Measurements from ENCODE around the gene TPMT.

Gene TPMT

DNA sequence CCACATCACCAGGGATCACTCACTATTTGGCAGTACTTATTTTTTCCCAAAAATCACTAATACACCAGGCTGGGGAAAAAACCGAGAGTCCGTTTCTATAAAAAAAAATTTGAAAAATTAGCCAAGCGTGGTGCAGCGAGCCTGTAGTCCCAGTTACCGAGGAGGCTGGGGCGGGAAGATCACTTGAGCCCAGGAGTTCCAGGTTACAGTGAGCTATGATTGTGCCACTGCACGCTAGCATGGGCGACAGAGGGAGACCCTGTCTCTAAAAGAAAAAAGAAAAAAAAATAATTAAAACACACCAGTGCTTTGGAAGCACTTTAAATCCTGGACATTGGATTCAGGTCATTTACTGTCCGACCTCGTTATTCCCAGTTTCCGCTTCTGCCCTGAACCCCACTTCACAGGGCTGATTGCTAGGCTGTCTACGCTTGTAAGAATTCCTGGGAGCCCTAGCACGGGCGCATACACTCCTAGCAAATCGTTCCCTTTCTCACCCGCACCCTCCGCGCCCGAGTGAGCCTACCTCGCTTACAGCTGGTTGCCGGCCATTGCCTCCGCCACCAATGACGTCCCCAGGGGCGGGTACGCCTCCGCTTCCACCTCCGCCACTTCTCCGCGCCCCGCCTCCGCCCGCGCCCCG is at the start of gene TPMT:
Gene TPMT (minus strand): TSS at position 571 of the 643 bp plus-strand sequence. CDS start 5,950 bp downstream, outside the sequence.
- Histone ChIP-seq H3K36me3 (ENCODE audit: control insufficient read depth, insufficient read depth, low read length) (no peaks in the 10 kb centered on the region), H3K27me3 (ENCODE audit: control insufficient read depth, insufficient read depth, low read length) (no peaks in the 10 kb centered on the region), H3K4me1 (ENCODE audit: control insufficient read depth, insufficient read depth, low read length) (no peaks in the 10 kb centered on the region), H3K27ac (ENCODE audit: low read depth, low read length) (peak within 1 kb of the TSS; percentile 78), H3K9ac (ENCODE audit: low read length) (peak within 1 kb of the TSS; percentile 95), H3K4me3 (ENCODE audit: low read length) (peak within 1 kb of the TSS; percentile 99)

DNA sequence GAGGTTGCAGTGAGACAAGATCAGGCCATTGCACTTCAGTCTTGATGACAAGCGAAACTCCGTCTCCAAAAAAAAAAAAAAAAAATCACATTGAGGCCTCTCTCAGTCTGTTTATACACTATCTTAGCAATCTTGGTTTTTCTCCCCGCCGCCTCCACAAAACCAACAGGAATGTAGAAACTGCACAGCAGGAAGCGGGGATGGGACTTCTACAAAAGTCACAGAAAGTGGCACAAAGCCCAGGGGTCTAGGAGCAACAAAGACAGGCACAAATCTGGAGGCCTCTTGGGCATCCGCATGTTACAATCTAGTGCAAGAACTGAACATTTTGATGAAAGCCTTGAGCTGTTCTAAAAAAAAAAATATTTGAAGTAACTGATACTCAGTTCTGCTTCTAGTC is 48.9 kb upstream of the TPMT start:
- no peak overlapping the region for H3K27ac ChIP-seq (ENCODE audit: low read depth, low read length)
- no peak overlapping the region for H3K4me3 ChIP-seq (ENCODE audit: low read length)
- peaks cover 4% of the 10 kb centered on the region for H3K4me1 ChIP-seq (ENCODE audit: control insufficient read depth, insufficient read depth, low read length)
- H3K9ac ChIP-seq (ENCODE audit: low read length) = no peak overlapping the region
- peaks cover 12% of the 10 kb centered on the region for H3K36me3 ChIP-seq (ENCODE audit: control insufficient read depth, insufficient read depth, low read length)
- no peaks in the 10 kb centered on the region for H3K27me3 ChIP-seq (ENCODE audit: control insufficient read depth, insufficient read depth, low read length)

DNA sequence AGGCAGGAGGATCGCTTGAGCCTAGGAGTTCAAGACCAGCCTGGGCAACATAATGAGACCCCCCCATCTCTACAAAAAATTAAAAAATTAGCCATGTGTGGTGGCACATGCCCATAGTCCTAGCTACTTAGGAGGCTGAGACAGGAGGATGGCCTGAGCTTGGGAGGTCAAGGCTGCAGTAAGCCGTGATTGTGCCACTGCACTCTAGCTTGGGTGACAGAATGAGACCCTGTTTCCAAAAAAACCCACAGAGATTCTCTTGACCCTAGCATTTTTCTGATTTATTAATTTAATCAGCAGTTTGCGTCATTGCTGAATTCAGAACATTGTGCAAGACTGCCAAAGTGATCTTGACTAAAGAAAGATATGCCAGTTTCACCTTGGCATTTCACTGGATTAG is 37.1 kb upstream of the TPMT start:
- no peak overlapping the region for H3K27ac ChIP-seq (ENCODE audit: low read depth, low read length)
- H3K4me3 ChIP-seq (ENCODE audit: low read length) = no peak overlapping the region
- no peaks in the 10 kb centered on the region for H3K4me1 ChIP-seq (ENCODE audit: control insufficient read depth, insufficient read depth, low read length)
- no peaks in the 10 kb centered on the region for H3K27me3 ChIP-seq (ENCODE audit: control insufficient read depth, insufficient read depth, low read length)
- H3K36me3 ChIP-seq (ENCODE audit: control insufficient read depth, insufficient read depth, low read length) = peaks cover 2% of the 10 kb centered on the region
- no peak overlapping the region for H3K9ac ChIP-seq (ENCODE audit: low read length)

GRCh38 chr6:18189196-18189595 is 34.3 kb upstream of the TPMT start:
- Histone ChIP-seq H3K27ac (ENCODE audit: low read depth, low read length) (no peak overlapping the region), H3K4me1 (ENCODE audit: control insufficient read depth, insufficient read depth, low read length) (no peaks in the 10 kb centered on the region), H3K4me3 (ENCODE audit: low read length) (no peak overlapping the region), H3K9ac (ENCODE audit: low read length) (no peak overlapping the region), H3K36me3 (ENCODE audit: control insufficient read depth, insufficient read depth, low read length) (no peaks in the 10 kb centered on the region), H3K27me3 (ENCODE audit: control insufficient read depth, insufficient read depth, low read length) (no peaks in the 10 kb centered on the region)

DNA sequence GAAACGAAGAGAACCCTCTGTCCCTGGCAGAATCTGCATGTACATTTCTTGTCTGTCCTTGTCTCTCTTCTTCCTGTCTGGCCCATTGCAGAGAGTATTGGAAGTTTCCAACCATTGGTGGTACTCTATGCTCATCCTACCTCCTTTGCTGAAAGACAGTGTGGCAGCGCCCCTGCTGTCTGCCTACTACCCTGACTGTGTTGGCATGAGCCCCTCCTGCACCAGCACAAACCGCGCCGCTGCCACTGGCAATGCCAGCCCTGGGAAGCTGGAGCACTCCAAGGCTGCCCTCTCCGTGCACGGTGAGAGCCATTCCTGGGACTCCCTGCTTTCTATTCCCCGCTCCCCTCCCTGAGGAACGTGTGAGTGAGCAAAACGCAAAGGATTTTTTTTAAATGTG is 32.8 kb upstream of the TPMT start:
- Histone ChIP-seq H3K4me1 (ENCODE audit: control insufficient read depth, insufficient read depth, low read length) (no peaks in the 10 kb centered on the region), H3K4me3 (ENCODE audit: low read length) (no peak overlapping the region), H3K27me3 (ENCODE audit: control insufficient read depth, insufficient read depth, low read length) (no peaks in the 10 kb centered on the region), H3K9ac (ENCODE audit: low read length) (no peak overlapping the region), H3K27ac (ENCODE audit: low read depth, low read length) (no peak overlapping the region), H3K36me3 (ENCODE audit: control insufficient read depth, insufficient read depth, low read length) (no peaks in the 10 kb centered on the region)

GRCh38 chr6:18186540-18187250 is 31.8 kb upstream of the TPMT start:
- Histone ChIP-seq H3K9ac (ENCODE audit: low read length) (no peak overlapping the region), H3K4me3 (ENCODE audit: low read length) (no peak overlapping the region), H3K36me3 (ENCODE audit: control insufficient read depth, insufficient read depth, low read length) (no peaks in the 10 kb centered on the region), H3K4me1 (ENCODE audit: control insufficient read depth, insufficient read depth, low read length) (no peaks in the 10 kb centered on the region), H3K27me3 (ENCODE audit: control insufficient read depth, insufficient read depth, low read length) (no peaks in the 10 kb centered on the region), H3K27ac (ENCODE audit: low read depth, low read length) (no peak overlapping the region)

- H3K27ac ChIP-seq (ENCODE audit: low read depth, low read length) = no peak overlapping the region
- no peaks in the 10 kb centered on the region for H3K4me1 ChIP-seq (ENCODE audit: control insufficient read depth, insufficient read depth, low read length)
Observed at GRCh38 chr6:18186033-18186432, 31.2 kb upstream of the TPMT start.

DNA sequence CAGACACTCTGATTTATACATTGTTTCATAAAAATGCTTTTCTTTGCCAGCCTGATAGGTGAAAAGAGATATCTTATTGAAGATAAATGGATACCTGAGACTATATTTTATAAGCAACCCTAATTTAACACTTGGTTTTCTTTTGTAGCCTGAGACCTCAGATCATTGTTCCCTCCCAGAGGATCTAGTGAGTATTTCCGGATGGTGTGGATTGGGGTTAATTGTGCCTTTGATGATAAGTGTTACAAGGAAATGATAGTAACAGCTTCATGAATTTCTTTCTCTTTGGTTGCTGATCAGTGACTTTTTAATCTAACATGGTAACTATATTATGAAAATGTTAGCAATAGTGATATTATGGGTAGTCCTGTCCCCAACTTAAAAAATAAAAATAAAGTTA is 30.7 kb upstream of the TPMT start:
- no peaks in the 10 kb centered on the region for H3K27me3 ChIP-seq (ENCODE audit: control insufficient read depth, insufficient read depth, low read length)
- no peak overlapping the region for H3K4me3 ChIP-seq (ENCODE audit: low read length)
- H3K4me1 ChIP-seq (ENCODE audit: control insufficient read depth, insufficient read depth, low read length) = no peaks in the 10 kb centered on the region
- no peaks in the 10 kb centered on the region for H3K36me3 ChIP-seq (ENCODE audit: control insufficient read depth, insufficient read depth, low read length)
- H3K27ac ChIP-seq (ENCODE audit: low read depth, low read length) = no peak overlapping the region
- no peak overlapping the region for H3K9ac ChIP-seq (ENCODE audit: low read length)

More at GRCh38 chr6:18186033-18186432, 31.2 kb upstream of the TPMT start:
- Histone ChIP-seq H3K27me3 (ENCODE audit: control insufficient read depth, insufficient read depth, low read length) (no peaks in the 10 kb centered on the region), H3K36me3 (ENCODE audit: control insufficient read depth, insufficient read depth, low read length) (no peaks in the 10 kb centered on the region), H3K4me3 (ENCODE audit: low read length) (no peak overlapping the region), H3K9ac (ENCODE audit: low read length) (no peak overlapping the region)

DNA sequence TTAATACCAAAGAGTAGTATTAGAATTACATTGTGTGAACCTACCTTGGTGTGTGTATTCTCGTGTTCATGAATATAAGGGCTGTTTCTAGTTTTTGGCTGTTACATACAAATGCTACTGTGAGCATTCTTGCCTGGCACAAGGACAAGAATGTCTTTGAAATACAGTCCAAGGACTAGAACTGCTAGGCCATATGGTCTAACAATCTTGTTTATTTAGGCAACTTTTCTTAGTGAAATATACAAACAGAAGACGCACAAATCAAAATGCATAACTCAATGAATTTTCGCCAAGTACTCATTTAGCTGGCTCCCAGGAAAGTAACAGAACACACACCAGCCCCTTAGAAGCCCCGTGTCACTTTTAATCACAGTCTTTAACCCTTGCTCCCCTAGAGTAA is 28.9 kb upstream of the TPMT start:
- H3K27me3 ChIP-seq (ENCODE audit: control insufficient read depth, insufficient read depth, low read length) = no peaks in the 10 kb centered on the region
- H3K9ac ChIP-seq (ENCODE audit: low read length) = no peak overlapping the region
- no peak overlapping the region for H3K4me3 ChIP-seq (ENCODE audit: low read length)
- no peaks in the 10 kb centered on the region for H3K4me1 ChIP-seq (ENCODE audit: control insufficient read depth, insufficient read depth, low read length)
- no peak overlapping the region for H3K27ac ChIP-seq (ENCODE audit: low read depth, low read length)
- no peaks in the 10 kb centered on the region for H3K36me3 ChIP-seq (ENCODE audit: control insufficient read depth, insufficient read depth, low read length)

DNA sequence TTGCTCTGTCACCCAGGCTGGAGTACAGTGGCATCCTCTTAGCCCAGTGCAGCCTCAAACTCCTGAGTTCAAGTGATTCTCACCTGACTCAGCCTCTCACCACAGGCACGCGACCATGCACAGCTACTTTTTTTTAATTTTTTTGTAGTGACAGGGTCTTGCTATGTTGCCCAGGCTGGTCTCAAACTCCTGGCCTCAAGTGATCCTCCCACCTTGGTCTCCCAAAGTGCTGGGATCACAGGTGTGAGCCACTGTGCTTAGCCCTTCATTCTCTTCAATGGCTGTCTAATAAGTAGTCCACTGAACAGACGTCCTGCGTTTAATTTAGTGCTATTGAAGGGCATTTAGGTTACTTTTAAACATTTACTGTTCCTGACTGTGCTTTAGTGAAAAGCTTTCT is 27.7 kb upstream of the TPMT start:
- Histone ChIP-seq H3K27ac (ENCODE audit: low read depth, low read length) (no peak overlapping the region), H3K36me3 (ENCODE audit: control insufficient read depth, insufficient read depth, low read length) (no peaks in the 10 kb centered on the region), H3K27me3 (ENCODE audit: control insufficient read depth, insufficient read depth, low read length) (no peaks in the 10 kb centered on the region), H3K4me1 (ENCODE audit: control insufficient read depth, insufficient read depth, low read length) (no peaks in the 10 kb centered on the region), H3K9ac (ENCODE audit: low read length) (no peak overlapping the region), H3K4me3 (ENCODE audit: low read length) (no peak overlapping the region)

DNA sequence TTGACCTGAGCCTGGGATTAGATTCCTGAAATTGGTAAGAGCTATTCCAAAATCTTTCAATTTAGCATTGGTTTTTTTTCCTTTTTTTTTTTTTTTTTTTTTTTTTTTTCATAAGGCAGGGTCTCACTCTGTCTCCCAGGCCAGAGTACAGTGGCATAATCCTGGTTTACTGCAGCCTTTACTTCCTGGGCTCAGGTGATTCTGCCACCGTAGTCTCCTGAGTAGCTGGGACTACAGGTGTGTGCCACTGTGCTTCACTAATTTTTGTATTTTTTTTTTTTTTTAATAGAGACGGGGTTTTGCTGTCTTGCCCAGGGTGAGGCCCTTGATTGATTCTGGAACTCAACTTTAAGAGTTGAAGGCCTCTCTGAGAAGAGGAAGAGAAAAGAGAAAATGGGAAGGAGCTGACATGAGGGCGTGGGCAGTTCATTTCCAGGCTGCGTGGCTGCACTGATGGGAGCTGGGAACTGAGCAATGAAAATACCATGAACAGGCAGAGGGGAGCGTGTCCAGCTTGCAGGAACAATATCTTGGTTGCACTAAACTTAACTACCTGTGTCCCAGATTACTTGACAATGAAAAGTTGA is 25.0 kb upstream of the TPMT start:
- Histone ChIP-seq H3K27me3 (ENCODE audit: control insufficient read depth, insufficient read depth, low read length) (no peaks in the 10 kb centered on the region), H3K36me3 (ENCODE audit: control insufficient read depth, insufficient read depth, low read length) (no peaks in the 10 kb centered on the region), H3K9ac (ENCODE audit: low read length) (no peak overlapping the region), H3K27ac (ENCODE audit: low read depth, low read length) (no peak overlapping the region), H3K4me3 (ENCODE audit: low read length) (no peak overlapping the region), H3K4me1 (ENCODE audit: control insufficient read depth, insufficient read depth, low read length) (no peaks in the 10 kb centered on the region)

GRCh38 chr6:18178960-18179615 is 24.2 kb upstream of the TPMT start:
- H3K27me3 ChIP-seq (ENCODE audit: control insufficient read depth, insufficient read depth, low read length) = no peaks in the 10 kb centered on the region
- H3K27ac ChIP-seq (ENCODE audit: low read depth, low read length) = no peak overlapping the region
- no peaks in the 10 kb centered on the region for H3K4me1 ChIP-seq (ENCODE audit: control insufficient read depth, insufficient read depth, low read length)
- H3K9ac ChIP-seq (ENCODE audit: low read length) = no peak overlapping the region
- no peaks in the 10 kb centered on the region for H3K36me3 ChIP-seq (ENCODE audit: control insufficient read depth, insufficient read depth, low read length)
- no peak overlapping the region for H3K4me3 ChIP-seq (ENCODE audit: low read length)
